ENCODE data around the gene TMC1. TPM values are rescaled to one million over a fixed set of nuclear protein-coding genes. Genes with fewer than 3 reads are reported as not detected.

The TMC1 gene
- total and polyA plus RNA-seq, 2 of the 13 experiments (the other 11 are each of a cell fraction or from before 2014, with no cell fraction given) = 0.02 to 0.03 TPM

GRCh38 chr9:72533322-72533721 is 11.9 kb downstream of the TMC1 start (continued):
- no peak for TF ChIP-seq AHDC1 (CRISPR knock-in tag; IDR thresholded peaks at IDR 0.05; ENCODE audit: borderline replicate concordance)
- TF ChIP-seq HNRNPH1 (optimal IDR thresholded peaks at IDR 0.05; ENCODE audit: low read depth, low read length) = no peak
- TF ChIP-seq PAF1 (CRISPR knock-in tag; IDR thresholded peaks at IDR 0.05) = no peak
- TF ChIP-seq ZNF749 (CRISPR knock-in tag; IDR thresholded peaks at IDR 0.05; ENCODE audit: borderline replicate concordance) = no peak

GRCh38 chr9:72534931-72535330 is 13.5 kb downstream of the TMC1 start:
- no peaks in the 10 kb centered on the region for H4K20me1 ChIP-seq (ENCODE audit: insufficient read depth, low read length)
- intact Hi-C loops (cut with micrococcal nuclease; ENCODE audit: unreplicated experiment) = no loop called here
- no peak overlapping the region for H2AFZ ChIP-seq (ENCODE audit: low read length)
- no peak overlapping the region for H3K4me3 ChIP-seq (replicated peaks in 1 of 3; ENCODE audit: insufficient read depth in 1 of 3, low read depth in 2 of 3, low read length in 3 of 3)
- H3K9ac ChIP-seq (ENCODE audit: insufficient read depth, low read depth, low read length) = no peak overlapping the region
- H3K27me3 ChIP-seq (ENCODE audit: control insufficient read depth in 1 of 2, insufficient read depth in 2 of 2, low read length in 2 of 2) = no peaks in the 10 kb centered on the region
- no peak overlapping the region for H3K27ac ChIP-seq (ENCODE audit: extremely low read length, insufficient read depth, low read length)
- H3K36me3 ChIP-seq (replicated peaks in 1 of 2; ENCODE audit: control insufficient read depth in 1 of 2, insufficient read depth in 2 of 2, low read length in 2 of 2) = no peaks in the 10 kb centered on the region
- BruUV-seq (replicated peaks) = no TSS peak
- ChIA-PET POLR2A (no interaction called here), CTCF (ENCODE audit: low intra/inter-chr PET ratio, low total read pairs) (no interaction called here)
- WGBS (ENCODE audit: low lambda C conversion rate) = 23% methylated on average over 4 of the region's 4 CpGs
- no peak overlapping the region for H3K4me2 ChIP-seq (ENCODE audit: low read depth, low read length)
- ATAC-seq (no peak), DNase-seq (ENCODE audit: low spot score) (no peak), FAIRE-seq (no peak)
- no peaks in the 10 kb centered on the region for H3K9me3 ChIP-seq (ENCODE audit: low read length)
- H3K79me2 ChIP-seq (ENCODE audit: insufficient read depth, low read length) = no peaks in the 10 kb centered on the region
- no peaks in the 10 kb centered on the region for H3K4me1 ChIP-seq (ENCODE audit: insufficient read depth, low read length)
- in situ Hi-C loops (cut with HindIII; ENCODE audit: extremely low pct_ligation_motif_present, low pct_unique_long_range_greater_than_20kb) = no loop called here
- TF ChIP-seq SYNCRIP (IDR thresholded peaks at IDR 0.05; ENCODE audit: insufficient read depth, low read depth, low read length) = no peak
- no peak for TF ChIP-seq ZNF407 (CRISPR knock-in tag; IDR thresholded peaks at IDR 0.05; ENCODE audit: not compliant biosample characterization)
- no peak for TF ChIP-seq SRF (IDR thresholded peaks at IDR 0.05; ENCODE audit: low read depth, low read length)
- TF ChIP-seq NFKB2 (CRISPR knock-in tag; IDR thresholded peaks at IDR 0.05; ENCODE audit: borderline replicate concordance) = no peak

All from HepG2 (cell line).